GDM1 (cell line): ENCODE results near the gene LRRN4.
"Not testable (repeated sequence)": the region's sequence is repeated elsewhere in the genome, so short reads cannot be mapped to it uniquely, and the experiment has no call there.

Experiments
- DNase-seq: peaks from one replicate; lab custom pipeline; 2025; lab: John Stamatoyannopoulos, UW

Gene LRRN4

GRCh38 chr20:6058684-6059295 lies 4.9 kb upstream of the LRRN4 start:
- DNase-seq: no peak

GRCh38 chr20:6057691-6058090 lies 3.8 kb upstream of the LRRN4 start:
- DNase-seq: peak; percentile 61

GRCh38 chr20:6057139-6057538 lies 3.3 kb upstream of the LRRN4 start:
- no peak for DNase-seq

GRCh38 chr20:6055981-6056569 lies 2.2 kb upstream of the LRRN4 start:
- DNase-seq: no peak

- no peak for DNase-seq
These were observed 1.4 kb upstream of the LRRN4 start for GRCh38 chr20:6055161-6055783.

GRCh38 chr20:6054689-6055051 lies 810 bp upstream of the LRRN4 start:
- not testable (repeated sequence) for DNase-seq

- DNase-seq: no peak
These were observed 640 bp downstream of the LRRN4 start for GRCh38 chr20:6053064-6053775.

GRCh38 chr20:6051505-6051904 lies 2.4 kb downstream of the LRRN4 start:
- DNase-seq: no peak

GRCh38 chr20:6048391-6048790 lies 5.5 kb downstream of the LRRN4 start:
- no peak for DNase-seq

- no peak for DNase-seq
These were observed 7.4 kb downstream of the LRRN4 start for GRCh38 chr20:6046432-6046831.

- no peak for DNase-seq
These were observed 8.3 kb downstream of the LRRN4 start for GRCh38 chr20:6045566-6045965.

GRCh38 chr20:6044115-6044514 lies 9.7 kb downstream of the LRRN4 start:
- DNase-seq: no peak

GRCh38 chr20:6041808-6042265 lies 12.0 kb downstream of the LRRN4 start:
- no peak for DNase-seq

- no peak for DNase-seq
These were observed 12.7 kb downstream of the LRRN4 start for GRCh38 chr20:6040958-6041807.

GRCh38 chr20:6040540-6040939 lies 13.3 kb downstream of the LRRN4 start:
- DNase-seq: no peak

- no peak for DNase-seq
These were observed 14.1 kb downstream of the LRRN4 start for GRCh38 chr20:6039766-6040165.

GRCh38 chr20:6038256-6038655 lies 15.6 kb downstream of the LRRN4 start:
- no peak for DNase-seq

GRCh38 chr20:6037082-6037481 lies 16.8 kb downstream of the LRRN4 start:
- DNase-seq: no peak

- DNase-seq: no peak
These were observed 17.6 kb downstream of the LRRN4 start for GRCh38 chr20:6036213-6036612.

GRCh38 chr20:6034134-6034969 lies 19.5 kb downstream of the LRRN4 start:
- peak; percentile 72 for DNase-seq

- not testable (repeated sequence) for DNase-seq
These were observed 21.0 kb downstream of the LRRN4 start for GRCh38 chr20:6032907-6033306.
